Brain pericyte (primary cell): Measurements from ENCODE around the gene FER1L5.
A peak's percentile ranks its signal among the peaks of the same experiment; 100 is the strongest.

Source experiments
- DNase-seq: peaks from one replicate; pipeline ENCODE4 v3.0.0-alpha.2; 2012; ENCODE audit warnings: low read depth, low spot score

FER1L5 gene

GRCh38 chr2:96739633-96740428 is 97.3 kb downstream of the FER1L5 start, which contains the start of gene LMAN2L:
LMAN2L (minus strand) TSS chr2:96740064; CDS start chr2:96740040, 24 bp downstream.
- peak; percentile 87 for DNase-seq

- no peak for DNase-seq
Measured at GRCh38 chr2:96747061-96747617, 104.6 kb downstream of the FER1L5 start.

GRCh38 chr2:96751800-96752199 is 109.2 kb downstream of the FER1L5 start:
- no peak for DNase-seq

GRCh38 chr2:96753661-96754282 is 111.2 kb downstream of the FER1L5 start:
- no peak for DNase-seq

- no peak for DNase-seq
Measured at GRCh38 chr2:96754317-96754716, 111.8 kb downstream of the FER1L5 start.
